Astrocyte (in vitro differentiated cells and primary cell): Measurements from ENCODE around the gene POLR1G.

Source experiments
- CTCF ChIP-seq: IDR thresholded peaks from 2 replicates; pipeline ENCODE4 v1.5.1; 2011; ENCODE audit warnings: low read depth, mild to moderate bottlenecking, inconsistent platforms, low read length, moderate library complexity; ENCODE audit not compliant: insufficient read depth
- EZH2 ChIP-seq: IDR thresholded peaks from 2 replicates; pipeline ENCODE4 v1.6.1; 2012; ENCODE audit warnings: mild to moderate bottlenecking, low read length, inconsistent platforms; ENCODE audit not compliant: insufficient read depth

- no peak for TF ChIP-seq CTCF
- no peak for TF ChIP-seq EZH2
These were observed 41.7 kb upstream of the POLR1G start for GRCh38 chr19:45364696-45365095.
